ENCODE data around the gene TGFB3. TPM values are rescaled to one million over a fixed set of nuclear protein-coding genes. Genes with fewer than 3 reads are reported as not detected.

TGFB3 gene
- total RNA-seq, 1 donor from 2014 or later: 20.7 TPM

DNA sequence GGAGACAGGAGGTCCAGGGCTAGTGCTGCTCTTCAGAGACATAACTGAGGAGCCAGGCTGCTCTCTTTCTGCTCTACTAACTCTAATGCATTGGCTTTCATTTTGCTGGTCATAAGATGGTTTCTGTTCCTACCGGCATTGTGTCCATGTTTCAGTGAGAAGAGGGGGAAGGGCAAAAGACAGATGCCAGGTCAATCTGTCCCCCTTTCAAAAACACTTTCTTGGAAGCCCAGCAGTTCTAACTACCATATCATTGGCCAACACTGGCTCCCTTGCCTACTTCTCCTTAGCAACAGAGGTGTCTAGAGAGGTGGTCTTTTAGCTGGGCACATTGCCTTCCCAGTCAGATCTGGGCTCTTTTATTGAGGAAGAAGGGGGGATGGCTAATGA lies 63.9 kb downstream of the TGFB3 start:
- intact Hi-C loops (cut with DNase I): no loop called here
- ATAC-seq (ENCODE audit: poor library complexity): no peak
- no peak for DNase-seq

- no peak for DNase-seq
- no peak for ATAC-seq (ENCODE audit: poor library complexity)
- intact Hi-C loops (cut with DNase I): no loop called here
Observed at GRCh38 chr14:75917322-75917945, 64.4 kb downstream of the TGFB3 start.

- no peak for ATAC-seq (ENCODE audit: poor library complexity)
- intact Hi-C loops (cut with DNase I): no loop called here
- no peak for DNase-seq
Observed at GRCh38 chr14:75915045-75915444, 66.8 kb downstream of the TGFB3 start.

GRCh38 chr14:75913183-75913582 lies 68.6 kb downstream of the TGFB3 start:
- DNase-seq (no peak), ATAC-seq (ENCODE audit: poor library complexity) (no peak)
- intact Hi-C loops (cut with DNase I): no loop called here

DNA sequence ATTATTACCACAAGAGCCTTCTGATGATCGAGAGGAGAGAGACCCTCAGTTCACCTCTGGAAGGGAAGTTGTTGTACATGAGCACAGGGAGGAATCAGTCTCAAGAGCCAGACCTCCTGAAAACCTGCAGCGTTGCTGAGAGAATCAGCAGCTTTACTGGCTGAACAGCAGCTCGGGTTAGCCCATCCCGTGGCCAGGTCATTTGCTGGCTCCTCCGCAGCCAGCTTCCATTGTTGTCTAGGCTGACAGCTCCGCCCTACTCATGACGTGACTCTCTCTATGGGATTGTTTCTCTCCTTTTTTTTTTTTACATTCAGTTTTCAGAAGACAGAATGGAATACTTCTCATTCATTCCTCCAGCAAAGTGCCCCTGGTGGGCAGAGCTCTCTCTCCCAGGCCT lies 69.9 kb downstream of the TGFB3 start:
- intact Hi-C loops (cut with DNase I): no loop called here
- ATAC-seq (ENCODE audit: poor library complexity): no peak
- peak; percentile 45 for DNase-seq

DNA sequence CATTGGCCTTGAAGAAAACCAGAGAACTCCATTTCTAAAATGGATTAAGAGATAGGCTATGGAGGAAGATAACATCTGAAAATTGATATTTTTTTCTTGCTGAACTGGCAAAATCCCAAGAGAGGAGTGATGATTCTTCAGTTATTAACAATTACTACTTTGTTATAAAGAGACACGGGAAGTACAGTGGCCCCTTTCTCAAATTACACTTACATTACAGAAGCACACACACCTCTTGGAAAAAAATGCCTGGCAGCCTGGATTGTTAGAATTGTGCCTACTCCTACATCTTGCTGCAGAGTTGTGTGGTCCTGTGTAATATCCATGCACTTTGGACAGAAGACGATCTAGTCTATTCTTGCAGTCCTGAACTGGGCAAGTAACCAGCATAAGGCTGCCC lies 71.7 kb downstream of the TGFB3 start:
- no peak for ATAC-seq (ENCODE audit: poor library complexity)
- no peak for DNase-seq
- intact Hi-C loops (cut with DNase I): no loop called here

DNA sequence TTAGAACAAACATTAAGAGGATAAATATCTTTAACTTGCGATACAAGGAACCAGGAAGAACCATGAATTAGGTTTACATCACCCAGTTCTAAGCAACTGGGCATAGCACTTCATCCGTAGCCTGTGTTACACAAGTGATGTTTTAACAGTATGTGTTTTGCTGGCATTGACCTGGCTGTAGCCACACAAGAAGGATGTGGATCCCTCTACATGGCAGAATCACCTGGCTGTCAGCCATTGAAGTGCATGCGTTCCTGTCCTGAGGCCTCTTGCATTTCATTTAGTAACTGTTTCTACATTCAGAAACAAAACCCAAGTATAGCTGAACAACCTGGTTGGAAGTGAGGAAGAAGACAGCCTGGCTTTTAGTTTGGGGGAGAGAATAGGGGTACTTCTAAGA lies 72.2 kb downstream of the TGFB3 start:
- intact Hi-C loops (cut with DNase I): loop anchor here (5.0 kb wide), 1 partner anchor 73 kb away; the partner anchor contains the start of gene TGFB3
- no peak for ATAC-seq (ENCODE audit: poor library complexity)
- no peak for DNase-seq

Other genes with a start within 250 kb of the TGFB3 start
- 25.1 TPM for gene IFT43, start 3.8 kb upstream of the TGFB3 start, total RNA-seq
- 20.4 TPM for gene GPATCH2L, start 169.9 kb upstream of the TGFB3 start, total RNA-seq

Measured in Right ventricle myocardium superior (tissue), 1 donor.